GM23248 (cell line): Measurements from ENCODE around the gene REEP5. TPM values are rescaled to one million over a fixed set of nuclear protein-coding genes. Genes with fewer than 3 reads are reported as not detected.
A peak's percentile ranks its signal among the peaks of the same experiment; 100 is the strongest.

ENCODE experiments used
- DNase-seq: peaks from one replicate; pipeline ENCODE4 v3.0.0-alpha.2; 2015
- H2AFZ ChIP-seq: fragments of 200-600 bp; sonication (generic); 2 replicates; pipeline ENCODE4 v1.6.1; 2016; ENCODE audit warnings: antibody characterized with exemption
- H3F3A ChIP-seq: fragments of 200-600 bp; sonication (generic); 2 replicates; pipeline ENCODE4 v1.6.1; 2016; ENCODE audit warnings: mild to moderate bottlenecking, antibody characterized with exemption, mixed run types; ENCODE audit not compliant: insufficient read depth
- H3K27ac ChIP-seq: fragments of 200-600 bp; sonication (generic); 2 replicates; pipeline ENCODE4 v1.5.1; 2016; ENCODE audit warnings: mild to moderate bottlenecking
- H3K27me3 ChIP-seq: fragments of 200-600 bp; sonication (generic); replicated peaks from 2 replicates; pipeline ENCODE4 v1.6.1; 2016; ENCODE audit warnings: mild to moderate bottlenecking; ENCODE audit not compliant: insufficient read depth
- H3K36me3 ChIP-seq: fragments of 200-600 bp; sonication (generic); 2 replicates; pipeline ENCODE4 v1.6.1; 2016; ENCODE audit warnings: low read depth, mild to moderate bottlenecking
- H3K4me1 ChIP-seq: fragments of 200-600 bp; sonication (generic); 2 replicates; pipeline ENCODE4 v1.6.1; 2016; ENCODE audit warnings: mild to moderate bottlenecking; ENCODE audit not compliant: insufficient read depth
- H3K4me2 ChIP-seq: fragments of 200-600 bp; sonication (generic); one replicate; pipeline ENCODE4 v1.6.1; 2016; ENCODE audit warnings: mild to moderate bottlenecking; ENCODE audit not compliant: unreplicated experiment
- H3K4me3 ChIP-seq: fragments of 200-600 bp; sonication (generic); 2 replicates; pipeline ENCODE4 v1.5.1; 2016; ENCODE audit warnings: mild to moderate bottlenecking
- H3K79me2 ChIP-seq: fragments of 200-600 bp; sonication (generic); 2 replicates; pipeline ENCODE4 v1.6.1; 2016; ENCODE audit warnings: mild to moderate bottlenecking; ENCODE audit not compliant: insufficient read depth
- H3K9ac ChIP-seq: fragments of 200-600 bp; sonication (generic); 2 replicates; pipeline ENCODE4 v1.6.1; 2016; ENCODE audit warnings: mild to moderate bottlenecking
- H3K9me2 ChIP-seq: fragments of 200-600 bp; sonication (generic); 2 replicates; pipeline ENCODE4 v1.6.1; 2016; ENCODE audit warnings: mixed run types, mild to moderate bottlenecking, moderate library complexity; ENCODE audit not compliant: insufficient read depth
- H3K9me3 ChIP-seq: fragments of 200-600 bp; sonication (generic); one replicate; pipeline ENCODE4 v1.6.1; 2017; ENCODE audit warnings: low read depth
- H4K20me1 ChIP-seq: fragments of 200-600 bp; sonication (generic); 2 replicates; pipeline ENCODE4 v1.6.0; 2016; ENCODE audit not compliant: insufficient read depth
- EZH2 ChIP-seq: fragments of 200-600 bp; sonication (generic); IDR thresholded peaks from 2 replicates; pipeline ENCODE4 v1.6.1; 2018; ENCODE audit warnings: antibody characterized with exemption, mild to moderate bottlenecking; ENCODE audit not compliant: insufficient read depth, poor library complexity, severe bottlenecking
- EZH2phosphoT487 ChIP-seq: fragments of 200-600 bp; sonication (generic); IDR thresholded peaks from 2 replicates; pipeline ENCODE4 v1.6.1; 2018; ENCODE audit warnings: antibody characterized with exemption, moderate library complexity, mild to moderate bottlenecking, low read depth; ENCODE audit not compliant: insufficient read depth
- whole genome bisulfite sequencing, 2 experiments: methylation state at CpG; one replicate each; pipeline ENCODE4 v1.1.6; 2015 to 2017; ENCODE audit warnings: low lambda C conversion rate in 2 of 2, low coverage in 1 of 2; ENCODE audit errors: missing lambda C conversion rate in 2 of 2; 5-methylcytosine and 5-hydroxymethylcytosine counted together
- in situ Hi-C: fragments of 300-500 bp; cut with MboI; formaldehyde crosslinking; loops from 2 replicates; pipeline ENCODE4 v1.15.0; 2020
- polyA plus RNA-seq: library from polyadenylated mRNA; unstranded; fragments of >200 nt; fragmentation: Nextera tagmentation; extraction: Ambion mirVana; gene quantifications from 2 replicates; pipeline ENCODE4 v1.2.1, GENCODE V29; 2016
- total RNA-seq: library from RNA; depleted of rRNA; stranded (reverse); fragments of >200 nt; shearing (Covaris generic); gene quantifications from 2 replicates; pipeline ENCODE4 v1.2.3, GENCODE V29; 2014

Gene REEP5
- total and polyA plus RNA-seq, 2 experiments from 2014 or later = 52.3 to 227 TPM

DNA sequence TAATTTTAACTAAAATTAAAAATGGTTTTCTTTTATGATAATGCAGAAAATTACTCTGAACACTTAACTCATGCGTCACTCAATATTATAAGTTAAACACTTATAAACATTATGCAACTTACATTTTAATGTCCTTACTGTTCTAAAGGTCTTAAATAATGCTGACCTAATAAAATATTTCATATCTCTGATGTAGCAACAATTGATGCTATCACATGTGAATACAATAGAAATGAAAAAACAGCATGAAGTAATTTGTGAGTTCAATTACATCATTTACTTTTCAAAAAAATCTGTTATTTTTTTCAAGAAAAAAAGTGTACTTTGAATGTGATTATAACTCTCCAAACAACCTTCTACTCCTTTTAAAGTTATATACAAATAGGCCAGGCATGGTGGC lies 26.4 kb upstream of the REEP5 start:
- Histone ChIP-seq H3K79me2 (no peaks in the 10 kb centered on the region), H3K36me3 (no peaks in the 10 kb centered on the region), H2AFZ (no peak overlapping the region), H3K4me2 (no peak overlapping the region), H3K4me3 (no peak overlapping the region), H3K9me3 (no peaks in the 10 kb centered on the region), H3K9me2 (no peaks in the 10 kb centered on the region), H3K4me1 (no peaks in the 10 kb centered on the region), H3K27ac (no peak overlapping the region), H4K20me1 (no peaks in the 10 kb centered on the region), H3F3A (no peaks in the 10 kb centered on the region), H3K9ac (no peak overlapping the region), H3K27me3 (peaks cover 15% of the 10 kb centered on the region)
- in situ Hi-C loops = no loop called here
- WGBS, 2 experiments = 96 to 100% methylated on average over 1 of the region's 1 CpG
- TF ChIP-seq EZH2 (no peak), EZH2phosphoT487 (no peak)
- DNase-seq = no peak

DNA sequence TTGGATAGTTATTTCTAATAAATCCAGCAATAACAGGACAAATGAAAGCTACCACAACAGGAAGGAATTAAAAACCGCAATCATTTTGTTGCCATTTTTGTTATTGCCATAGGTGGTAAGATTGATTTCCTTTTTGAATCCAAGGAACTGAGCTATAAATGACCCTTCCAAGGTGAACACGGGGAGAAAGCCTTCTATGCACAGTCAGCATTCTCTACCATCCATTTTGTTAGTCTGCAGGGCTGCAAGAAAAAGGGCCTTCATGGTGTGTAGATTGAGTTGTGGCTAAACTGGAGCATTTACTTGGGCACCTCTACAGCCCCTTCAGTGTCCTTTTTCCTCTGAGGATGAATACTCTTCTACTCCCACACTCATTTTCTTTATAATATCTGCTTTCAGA lies 18.6 kb upstream of the REEP5 start:
- H4K20me1 ChIP-seq = no peaks in the 10 kb centered on the region
- no peaks in the 10 kb centered on the region for H3K4me1 ChIP-seq
- H3K79me2 ChIP-seq = no peaks in the 10 kb centered on the region
- in situ Hi-C loops = no loop called here
- DNase-seq = no peak
- TF ChIP-seq EZH2phosphoT487 (no peak), EZH2 (no peak)
- no peak overlapping the region for H3K4me2 ChIP-seq
- no peak overlapping the region for H3K4me3 ChIP-seq
- no peaks in the 10 kb centered on the region for H3K9me2 ChIP-seq
- WGBS, 2 experiments = 67 to 75% methylated on average over 2 of the region's 2 CpGs
- H3K9ac ChIP-seq = no peak overlapping the region
- H3K27ac ChIP-seq = no peak overlapping the region
- H3F3A ChIP-seq = no peaks in the 10 kb centered on the region
- no peaks in the 10 kb centered on the region for H3K36me3 ChIP-seq
- no peaks in the 10 kb centered on the region for H3K9me3 ChIP-seq
- H2AFZ ChIP-seq = no peak overlapping the region
- peaks cover 4% of the 10 kb centered on the region; the same call in 1 of the 2 replicates for H3K27me3 ChIP-seq

DNA sequence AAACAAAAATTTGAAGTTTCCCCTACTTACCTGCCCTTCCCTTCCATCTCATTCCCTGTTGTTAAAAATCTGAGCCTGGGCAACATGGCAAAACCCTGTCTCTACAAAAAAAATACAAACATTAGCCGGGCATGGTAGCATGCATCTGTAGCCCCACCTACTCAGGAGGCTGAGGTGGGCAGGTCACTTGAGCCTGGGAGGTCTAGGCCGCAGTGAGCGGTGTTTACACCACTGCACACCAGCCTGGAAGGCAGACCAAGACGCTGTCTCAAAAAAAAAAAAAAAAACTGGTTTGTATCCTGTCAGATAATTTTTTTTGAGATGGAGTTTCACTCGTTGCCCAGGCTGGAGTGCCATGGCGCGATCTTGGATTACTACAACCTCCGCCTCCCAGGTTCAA lies 16.3 kb upstream of the REEP5 start:
- Histone ChIP-seq H3K4me1 (peaks cover 12% of the 10 kb centered on the region; the same call in 1 of the 2 replicates), H3K79me2 (no peaks in the 10 kb centered on the region), H3K9ac (no peak overlapping the region), H3K4me2 (no peak overlapping the region), H4K20me1 (no peaks in the 10 kb centered on the region), H3K9me3 (no peaks in the 10 kb centered on the region), H3K27me3 (no peaks in the 10 kb centered on the region), H3K9me2 (no peaks in the 10 kb centered on the region), H2AFZ (no peak overlapping the region), H3K27ac (no peak overlapping the region), H3F3A (peaks cover 11% of the 10 kb centered on the region; the same call in 1 of the 2 replicates), H3K4me3 (no peak overlapping the region), H3K36me3 (no peaks in the 10 kb centered on the region)
- no peak for TF ChIP-seq EZH2
- TF ChIP-seq EZH2phosphoT487 = no peak
- in situ Hi-C loops = no loop called here
- DNase-seq = no peak
- WGBS, 2 experiments = 86 to 90% methylated on average over 7 to 8 of the region's 8 CpGs

DNA sequence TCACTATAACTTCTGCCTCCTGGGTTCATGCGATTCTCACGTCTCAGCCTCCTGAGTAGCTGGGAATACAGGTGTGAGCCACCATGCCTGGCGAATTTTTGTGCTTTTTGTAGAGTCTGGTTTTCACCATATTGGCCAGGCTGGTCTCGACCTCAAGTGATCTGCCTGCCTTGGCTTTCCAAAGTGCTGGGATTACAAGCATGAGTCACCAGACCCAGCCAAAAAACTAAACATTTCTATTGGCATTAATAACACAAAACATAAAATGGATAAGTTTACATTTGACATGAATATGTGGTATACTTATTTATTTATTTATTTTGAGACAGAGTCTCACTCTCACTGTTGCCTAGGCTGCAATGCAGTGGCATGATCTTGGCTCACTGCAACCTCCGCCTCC lies 13.6 kb upstream of the REEP5 start:
- H3K36me3 ChIP-seq = no peaks in the 10 kb centered on the region
- H3K9ac ChIP-seq = no peak overlapping the region
- no peak for TF ChIP-seq EZH2
- no peak for TF ChIP-seq EZH2phosphoT487
- H2AFZ ChIP-seq = no peak overlapping the region
- no peaks in the 10 kb centered on the region for H3K27me3 ChIP-seq
- in situ Hi-C loops = no loop called here
- no peak overlapping the region for H3K4me2 ChIP-seq
- WGBS, 2 experiments = 70 to 76% methylated on average over 5 of the region's 5 CpGs
- peaks cover 13% of the 10 kb centered on the region; the same call in 1 of the 2 replicates for H3K4me1 ChIP-seq
- no peaks in the 10 kb centered on the region for H3K9me2 ChIP-seq
- H3K4me3 ChIP-seq = no peak overlapping the region
- no peaks in the 10 kb centered on the region for H3K9me3 ChIP-seq
- DNase-seq = peak; percentile 16
- no peak overlapping the region for H3K27ac ChIP-seq
- H3F3A ChIP-seq = peaks cover 17% of the 10 kb centered on the region; the same call in 1 of the 2 replicates
- no peaks in the 10 kb centered on the region for H4K20me1 ChIP-seq
- no peaks in the 10 kb centered on the region for H3K79me2 ChIP-seq

DNA sequence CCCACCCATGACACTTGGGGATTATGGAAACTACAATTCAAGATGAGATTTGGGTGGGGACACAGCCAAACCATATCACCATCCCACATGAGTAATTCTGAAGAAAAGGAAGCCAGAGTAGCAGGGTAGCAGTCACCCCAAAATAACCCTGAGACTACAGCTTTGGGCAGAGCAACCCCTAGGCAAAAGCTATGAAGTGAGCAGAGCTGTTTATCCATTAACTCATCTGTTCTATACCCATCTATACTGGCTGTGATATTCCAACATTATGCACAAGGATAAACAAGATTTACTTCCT lies 12.3 kb upstream of the REEP5 start:
- peak overlapping the region; percentile 18; the same call in 1 of the 2 replicates for H3K27ac ChIP-seq
- in situ Hi-C loops = no loop called here

More for the DNA sequence above, 12.3 kb upstream of the REEP5 start:
- Histone ChIP-seq H3K36me3 (no peaks in the 10 kb centered on the region), H3K79me2 (no peaks in the 10 kb centered on the region), H3K9me2 (no peaks in the 10 kb centered on the region), H3K4me3 (no peak overlapping the region), H3K27me3 (no peaks in the 10 kb centered on the region), H3K4me2 (peak overlapping the region; percentile 34), H4K20me1 (no peaks in the 10 kb centered on the region), H3K9me3 (no peaks in the 10 kb centered on the region), H3K9ac (no peak overlapping the region), H3K4me1 (peaks cover 13% of the 10 kb centered on the region; the same call in 1 of the 2 replicates), H3F3A (peaks cover 17% of the 10 kb centered on the region; the same call in 1 of the 2 replicates), H2AFZ (no peak overlapping the region)
- no peak for TF ChIP-seq EZH2
- TF ChIP-seq EZH2phosphoT487 = no peak
- no peak for DNase-seq
